Measurements from ENCODE around the gene MAP3K14. TPM values are rescaled to one million over a fixed set of nuclear protein-coding genes. Genes with fewer than 3 reads are reported as not detected.

MAP3K14 gene
- total and polyA plus RNA-seq, 10 of the 15 experiments (the other 5 are each of a cell fraction or from before 2014, with no cell fraction given), result 2.1 to 33.3 (median 19.7) TPM

GRCh38 chr17:45277216-45277849, 39.5 kb downstream of the MAP3K14 start (continued):
- TF ChIP-seq IRF5 (IDR thresholded peaks at IDR 0.05; ENCODE audit: borderline replicate concordance) (no peak), MEF2B (IDR thresholded peaks at IDR 0.05; ENCODE audit: partially characterized antibody, poor library complexity, severe bottlenecking) (no peak), CTCF (IDR thresholded peaks at IDR 0.05 in 2 of 3, conservative IDR thresholded peaks at IDR 0.05 in 1 of 3; ENCODE audit: control insufficient read depth in 2 of 3, extremely low read depth in 1 of 3, insufficient read depth in 1 of 3, low read depth in 3 of 3, low read length in 3 of 3) (peak; percentile 73 to 85 (median 81)), BCLAF1 (IDR thresholded peaks at IDR 0.05) (no peak), ZNF207 (IDR thresholded peaks at IDR 0.05; ENCODE audit: borderline replicate concordance) (peak; percentile 51; the same call in 1 of the 2 replicates), E2F8 (IDR thresholded peaks at IDR 0.05; ENCODE audit: low read depth, partially characterized antibody) (no peak), NFXL1 (IDR thresholded peaks at IDR 0.05; ENCODE audit: borderline replicate concordance) (no peak), EP300 (IDR thresholded peaks at IDR 0.05; ENCODE audit: borderline replicate concordance in 1 of 2, control insufficient read depth in 1 of 2, low read depth in 2 of 2, low read length in 2 of 2) (no peak), WRNIP1 (IDR thresholded peaks at IDR 0.05; ENCODE audit: borderline replicate concordance, low read depth, low read length) (no peak), RELA (IDR thresholded peaks at IDR 0.05; ENCODE audit: borderline replicate concordance, partially characterized antibody) (no peak), BCL11A (IDR thresholded peaks at IDR 0.05; ENCODE audit: low read depth, low read length) (no peak), MTA3 (IDR thresholded peaks at IDR 0.05; ENCODE audit: borderline replicate concordance, low read length) (no peak), CHD1 (IDR thresholded peaks at IDR 0.05; ENCODE audit: low read depth, low read length) (no peak), KLF5 (IDR thresholded peaks at IDR 0.05; ENCODE audit: partially characterized antibody) (no peak), CHD2 (IDR thresholded peaks at IDR 0.05; ENCODE audit: borderline replicate concordance, low read depth, low read length) (no peak), MAX (IDR thresholded peaks at IDR 0.05; ENCODE audit: low read depth, low read length) (no peak), BMI1 (IDR thresholded peaks at IDR 0.05; ENCODE audit: borderline replicate concordance) (no peak)

All from GM12878 (cell line).